Natural killer cell (primary cell): ENCODE results near the gene MGAT3. TPM values are rescaled to one million over a fixed set of nuclear protein-coding genes. Genes with fewer than 3 reads are reported as not detected.

Source experiments
- ATAC-seq, 3 donors: fragments of 150-1000 bp in 2 of 3; fragments of 200-7000 bp in 1 of 3; cut with Tn5 transposase; 1 replicate in 1 of 3; 2 replicates in 2 of 3; pipeline ENCODE4 v1.10.0; 2021; ENCODE audit warnings: mild to moderate bottlenecking in 2 of 3, moderate library complexity in 2 of 3
- DNase-seq, 2 donors: peaks; one replicate each; pipeline versions ENCODE4 v3.0.0 to v3.0.0-alpha.2; 2013 to 2021; ENCODE audit warnings: mixed read lengths in 1 of 2
- H3K27ac ChIP-seq: one replicate; pipeline ENCODE4 v1.5.1; 2013; ENCODE audit warnings: mild to moderate bottlenecking, low read length
- H3K27me3 ChIP-seq: one replicate; pipeline ENCODE4 v1.6.1; 2013; ENCODE audit warnings: low read length; ENCODE audit not compliant: control insufficient read depth, insufficient read depth
- H3K36me3 ChIP-seq: one replicate; pipeline ENCODE4 v1.6.1; 2013; ENCODE audit warnings: low read length; ENCODE audit not compliant: control insufficient read depth, insufficient read depth
- H3K4me1 ChIP-seq: one replicate; pipeline ENCODE4 v1.6.1; 2013; ENCODE audit warnings: low read length; ENCODE audit not compliant: control insufficient read depth, insufficient read depth
- H3K4me3 ChIP-seq: one replicate; pipeline ENCODE4 v1.5.1; 2013; ENCODE audit warnings: low read length
- H3K9me3 ChIP-seq: one replicate; pipeline ENCODE4 v1.6.1; 2013; ENCODE audit warnings: low read length; ENCODE audit not compliant: control insufficient read depth, insufficient read depth
- H3K27ac Mint-ChIP-seq, 2 donors: one replicate each; pipeline ENCODE4 v1.8.0; 2022; ENCODE audit warnings: mild to moderate bottlenecking in 2 of 2, mixed read lengths in 2 of 2, moderate library complexity in 1 of 2
- H3K27me3 Mint-ChIP-seq, 2 donors: one replicate each; pipeline ENCODE4 v1.8.0; 2022; ENCODE audit warnings: low read depth in 2 of 2, mixed read lengths in 2 of 2
- H3K36me3 Mint-ChIP-seq: one replicate; pipeline ENCODE4 v1.8.0; 2022; ENCODE audit warnings: mixed read lengths
- H3K4me1 Mint-ChIP-seq, 2 donors: one replicate each; pipeline ENCODE4 v1.8.0; 2022; ENCODE audit warnings: mixed read lengths in 2 of 2
- H3K4me3 Mint-ChIP-seq: one replicate; pipeline ENCODE4 v1.8.0; 2022; ENCODE audit warnings: mild to moderate bottlenecking, moderate library complexity, mixed read lengths
- H3K9me3 Mint-ChIP-seq, 2 donors: one replicate each; pipeline ENCODE4 v1.8.0; 2022; ENCODE audit warnings: mixed read lengths in 2 of 2
- WGBS: methylation state at CpG from one replicate; pipeline ENCODE4 v1.1.7; 2013; ENCODE audit warnings: missing lambda C conversion rate; ENCODE audit not compliant: insufficient coverage; 5-methylcytosine and 5-hydroxymethylcytosine counted together
- intact Hi-C: fragments of 100-400 bp; cut with micrococcal nuclease; formaldehyde crosslinking; loops from one replicate; pipeline ENCODE4 v1.14.2; 2022
- total RNA-seq, 4 donors: library from RNA; stranded (reverse); fragments of 120-200 nt in 1 of 4; gene quantifications; one replicate each; pipeline versions ENCODE4 v1.2.3 to v1.2.4, GENCODE V29; 2013 to 2022
- TF ChIP-seq, protein P1 (sequence below): fragments of 200-600 bp; IDR thresholded peaks from one replicate; pipeline ENCODE4 v1.8.0; 2022; ENCODE audit warnings: antibody characterized with exemption

MGAT3 gene
- total RNA-seq, 3 donors from 2014 or later (not counting 1 experiment from before 2014, with no cell fraction given) = 0.09 to 13.7 (median 0.11) TPM

GRCh38 chr22:39478441-39478850 lies 21.6 kb downstream of the MGAT3 start:
- 81% methylated on average over 8 of the region's 9 CpGs for WGBS
- Mint-ChIP-seq H3K4me3 (no peak overlapping the region), H3K9me3 (no peaks in the 10 kb centered on the region), H3K36me3 (no peaks in the 10 kb centered on the region), H3K27ac (no peak overlapping the region), H3K4me1 (no peaks in the 10 kb centered on the region), H3K27me3 (no peaks in the 10 kb centered on the region)
- TF ChIP-seq, protein P1, sequence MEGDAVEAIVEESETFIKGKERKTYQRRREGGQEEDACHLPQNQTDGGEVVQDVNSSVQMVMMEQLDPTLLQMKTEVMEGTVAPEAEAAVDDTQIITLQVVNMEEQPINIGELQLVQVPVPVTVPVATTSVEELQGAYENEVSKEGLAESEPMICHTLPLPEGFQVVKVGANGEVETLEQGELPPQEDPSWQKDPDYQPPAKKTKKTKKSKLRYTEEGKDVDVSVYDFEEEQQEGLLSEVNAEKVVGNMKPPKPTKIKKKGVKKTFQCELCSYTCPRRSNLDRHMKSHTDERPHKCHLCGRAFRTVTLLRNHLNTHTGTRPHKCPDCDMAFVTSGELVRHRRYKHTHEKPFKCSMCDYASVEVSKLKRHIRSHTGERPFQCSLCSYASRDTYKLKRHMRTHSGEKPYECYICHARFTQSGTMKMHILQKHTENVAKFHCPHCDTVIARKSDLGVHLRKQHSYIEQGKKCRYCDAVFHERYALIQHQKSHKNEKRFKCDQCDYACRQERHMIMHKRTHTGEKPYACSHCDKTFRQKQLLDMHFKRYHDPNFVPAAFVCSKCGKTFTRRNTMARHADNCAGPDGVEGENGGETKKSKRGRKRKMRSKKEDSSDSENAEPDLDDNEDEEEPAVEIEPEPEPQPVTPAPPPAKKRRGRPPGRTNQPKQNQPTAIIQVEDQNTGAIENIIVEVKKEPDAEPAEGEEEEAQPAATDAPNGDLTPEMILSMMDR = no peak
- no peak for ATAC-seq
- H3K27me3 ChIP-seq = no peaks in the 10 kb centered on the region
- H3K9me3 ChIP-seq = no peaks in the 10 kb centered on the region
- H3K36me3 ChIP-seq = no peaks in the 10 kb centered on the region
- peak in 1 of 2 donors; percentile 42 for DNase-seq
- no peak overlapping the region for H3K4me3 ChIP-seq
- intact Hi-C loops = no loop called here
- no peak overlapping the region for H3K27ac ChIP-seq
- H3K4me1 ChIP-seq = no peaks in the 10 kb centered on the region

- H3K27ac ChIP-seq = no peak overlapping the region
- no peaks in the 10 kb centered on the region for H3K27me3 ChIP-seq
- no peak for DNase-seq
- H3K4me1 ChIP-seq = no peaks in the 10 kb centered on the region
- Mint-ChIP-seq H3K9me3 (no peaks in the 10 kb centered on the region), H3K4me1 (no peaks in the 10 kb centered on the region), H3K4me3 (no peak overlapping the region), H3K27me3 (no peaks in the 10 kb centered on the region), H3K27ac (no peak overlapping the region), H3K36me3 (no peaks in the 10 kb centered on the region)
- no peaks in the 10 kb centered on the region for H3K9me3 ChIP-seq
- no peak for ATAC-seq
- H3K4me3 ChIP-seq = no peak overlapping the region
- H3K36me3 ChIP-seq = no peaks in the 10 kb centered on the region
- intact Hi-C loops = no loop called here
- WGBS = 86% methylated on average over 3 of the region's 3 CpGs
- TF ChIP-seq, protein P1 = no peak
These were observed 22.4 kb downstream of the MGAT3 start for GRCh38 chr22:39479254-39479653.

- Histone ChIP-seq H3K36me3 (no peaks in the 10 kb centered on the region), H3K4me1 (no peaks in the 10 kb centered on the region), H3K9me3 (no peaks in the 10 kb centered on the region), H3K4me3 (no peak overlapping the region), H3K27me3 (no peaks in the 10 kb centered on the region), H3K27ac (no peak overlapping the region)
- TF ChIP-seq, protein P1 = no peak
- 87% methylated on average over 1 of the region's 1 CpG for WGBS
- ATAC-seq = no peak
- DNase-seq = no peak
- Mint-ChIP-seq H3K27me3 (no peaks in the 10 kb centered on the region), H3K27ac (no peak overlapping the region), H3K36me3 (no peaks in the 10 kb centered on the region), H3K9me3 (no peaks in the 10 kb centered on the region), H3K4me1 (no peaks in the 10 kb centered on the region), H3K4me3 (no peak overlapping the region)
- intact Hi-C loops = no loop called here
These were observed 23.7 kb downstream of the MGAT3 start for GRCh38 chr22:39480557-39480956.

DNA sequence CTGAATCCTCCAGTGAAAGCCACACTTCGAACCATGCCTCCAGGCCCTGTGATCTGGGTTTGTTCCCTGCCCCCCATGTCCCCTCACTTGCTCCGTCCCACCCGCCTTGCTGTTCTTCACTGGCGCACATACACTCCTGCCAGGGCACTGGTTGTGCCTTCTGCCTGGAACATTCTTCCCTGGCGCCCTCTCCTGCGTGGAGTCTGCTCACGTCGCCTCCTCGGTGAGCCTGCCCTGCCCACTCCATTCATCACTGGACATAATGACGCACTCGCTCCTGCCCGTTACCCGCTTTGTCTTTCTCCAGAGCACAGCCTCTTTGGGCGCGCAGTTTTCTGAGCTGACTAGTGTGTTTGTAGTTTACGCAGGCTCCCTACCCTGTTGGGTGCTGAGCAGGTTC lies 24.2 kb downstream of the MGAT3 start:
- 88% methylated on average over 16 of the region's 16 CpGs for WGBS
- TF ChIP-seq, protein P1 = no peak
- Histone ChIP-seq H3K36me3 (no peaks in the 10 kb centered on the region), H3K27me3 (no peaks in the 10 kb centered on the region), H3K27ac (no peak overlapping the region), H3K9me3 (no peaks in the 10 kb centered on the region), H3K4me1 (no peaks in the 10 kb centered on the region), H3K4me3 (no peak overlapping the region)
- no peaks in the 10 kb centered on the region for H3K36me3 Mint-ChIP-seq
- no peak overlapping the region for H3K27ac Mint-ChIP-seq
- H3K9me3 Mint-ChIP-seq = no peaks in the 10 kb centered on the region
- no peak overlapping the region for H3K4me3 Mint-ChIP-seq
- no peak for DNase-seq
- ATAC-seq = no peak
- no peaks in the 10 kb centered on the region for H3K27me3 Mint-ChIP-seq
- intact Hi-C loops = no loop called here
- H3K4me1 Mint-ChIP-seq = no peaks in the 10 kb centered on the region
